HEK293T (cell line): ENCODE data around the gene R3HCC1L.

Experiments used
- CTCF ChIA-PET: fragments of 350-600 bp; formaldehyde crosslinking; extraction: SDS; loops from one replicate; lab custom pipeline; 2021; ENCODE audit warnings: antibody characterized with exemption, inconsistent platforms; lab: Yijun Ruan, JAX
- POLR2A ChIA-PET: fragments of 350-600 bp; formaldehyde crosslinking; extraction: SDS; loops from one replicate; lab custom pipeline; 2020; ENCODE audit warnings: antibody characterized with exemption, inconsistent platforms; lab: Yijun Ruan, JAX
- DNase-seq: peaks from one replicate; pipeline ENCODE4 v3.0.0; 2012; ENCODE audit warnings: mixed read lengths; ENCODE audit errors: extremely low spot score
- ARNT ChIP-seq: fragments of 450-650 bp; IDR thresholded peaks from 2 replicates; pipeline ENCODE4 v1.6.1; 2017; ENCODE audit warnings: mild to moderate bottlenecking
- BHLHE40 ChIP-seq: fragments of 450-650 bp; IDR thresholded peaks from 2 replicates; pipeline ENCODE4 v1.6.1; 2016; ENCODE audit warnings: mild to moderate bottlenecking, moderate library complexity, borderline replicate concordance
- CTBP1 ChIP-seq: fragments of 450-650 bp; IDR thresholded peaks from 2 replicates; pipeline ENCODE4 v1.6.1; 2016; ENCODE audit warnings: borderline replicate concordance
- ELF4 ChIP-seq: fragments of 450-650 bp; IDR thresholded peaks from 2 replicates; pipeline ENCODE4 v1.6.1; 2017; ENCODE audit warnings: antibody characterized with exemption
- FOXA1 ChIP-seq: fragments of 450-650 bp; IDR thresholded peaks from 2 replicates; pipeline ENCODE4 v1.6.1; 2016; ENCODE audit warnings: mild to moderate bottlenecking
- FOXK2 ChIP-seq: fragments of 450-650 bp; IDR thresholded peaks from 2 replicates; pipeline ENCODE4 v1.6.1; 2016; ENCODE audit warnings: mild to moderate bottlenecking
- FOXM1 ChIP-seq: fragments of 450-650 bp; IDR thresholded peaks from 2 replicates; pipeline ENCODE4 v1.6.1; 2017; ENCODE audit warnings: mild to moderate bottlenecking, borderline replicate concordance
- HDGF ChIP-seq: fragments of 450-650 bp; IDR thresholded peaks from 2 replicates; pipeline ENCODE4 v1.6.1; 2017; ENCODE audit warnings: antibody characterized with exemption, borderline replicate concordance
- L3MBTL2 ChIP-seq: fragments of 450-650 bp; conservative IDR thresholded peaks from 2 replicates; pipeline ENCODE4 v1.6.1; 2016; ENCODE audit warnings: mild to moderate bottlenecking
- LEF1 ChIP-seq: fragments of 450-650 bp; IDR thresholded peaks from 2 replicates; pipeline ENCODE4 v1.6.1; 2017; ENCODE audit warnings: mild to moderate bottlenecking, borderline replicate concordance
- NFRKB ChIP-seq: fragments of 450-650 bp; IDR thresholded peaks from 2 replicates; pipeline ENCODE4 v1.6.1; 2016; ENCODE audit warnings: mild to moderate bottlenecking, moderate library complexity
- PKNOX1 ChIP-seq: fragments of 450-650 bp; IDR thresholded peaks from 2 replicates; pipeline ENCODE4 v1.6.1; 2016
- SP1 ChIP-seq: fragments of 450-650 bp; IDR thresholded peaks from 2 replicates; pipeline ENCODE4 v1.6.1; 2017
- SUZ12 ChIP-seq: fragments of 450-650 bp; IDR thresholded peaks from 2 replicates; pipeline ENCODE4 v1.6.1; 2016; ENCODE audit warnings: mild to moderate bottlenecking
- TARDBP ChIP-seq: fragments of 450-650 bp; IDR thresholded peaks from 2 replicates; pipeline ENCODE4 v1.6.1; 2016
- ZNF384 ChIP-seq: fragments of 450-650 bp; IDR thresholded peaks from 2 replicates; pipeline ENCODE4 v1.6.1; 2016

The R3HCC1L gene

GRCh38 chr10:98285416-98285815, 151.0 kb downstream of the R3HCC1L start:
- DNase-seq, result no peak
- TF ChIP-seq TARDBP (no peak), FOXK2 (no peak), LEF1 (no peak), ELF4 (no peak), ARNT (no peak), CTBP1 (no peak), FOXM1 (no peak), SP1 (no peak), BHLHE40 (no peak), HDGF (no peak), L3MBTL2 (no peak), ZNF384 (no peak), SUZ12 (no peak), PKNOX1 (no peak), FOXA1 (no peak), NFRKB (no peak)
- CTCF ChIA-PET, result interaction anchor here (0.9 kb wide), 1 partner anchor 23 kb away, joined by 3 read pairs; no protein-coding TSS in a partner anchor
- POLR2A ChIA-PET, result no interaction called here

DNA sequence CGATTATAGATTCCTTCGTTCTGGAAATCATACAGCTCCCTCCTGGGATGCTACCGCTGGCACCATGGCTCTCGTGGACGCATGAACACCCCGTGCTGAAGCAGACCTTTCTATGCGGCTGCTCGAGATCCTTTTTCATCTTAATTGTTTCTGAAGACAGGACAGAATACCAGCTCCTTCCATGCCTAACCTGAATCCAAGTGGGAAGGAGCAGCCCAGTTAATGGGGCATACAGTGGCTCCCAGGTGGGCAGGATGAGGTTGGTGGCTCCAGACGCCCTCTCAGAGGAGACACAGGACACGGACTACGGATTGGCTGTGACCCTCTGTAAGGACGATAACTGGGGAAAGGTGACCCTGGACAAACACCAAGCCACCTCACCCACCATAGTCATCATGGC, 152.0 kb downstream of the R3HCC1L start:
- POLR2A ChIA-PET, result no interaction called here
- TF ChIP-seq PKNOX1, result no peak
- TF ChIP-seq BHLHE40, result no peak
- TF ChIP-seq SP1, result no peak
- TF ChIP-seq HDGF, result no peak
- TF ChIP-seq TARDBP, result no peak
- TF ChIP-seq L3MBTL2, result no peak
- no peak for TF ChIP-seq FOXK2
- TF ChIP-seq ARNT, result no peak
- no peak for TF ChIP-seq NFRKB
- TF ChIP-seq SUZ12, result no peak
- TF ChIP-seq ZNF384, result no peak
- TF ChIP-seq FOXA1, result no peak
- TF ChIP-seq LEF1, result no peak
- TF ChIP-seq FOXM1, result no peak
- DNase-seq, result no peak
- CTCF ChIA-PET, result interaction anchor here (0.9 kb wide), 1 partner anchor 22 kb away, joined by 3 read pairs; no protein-coding TSS in a partner anchor

DNA sequence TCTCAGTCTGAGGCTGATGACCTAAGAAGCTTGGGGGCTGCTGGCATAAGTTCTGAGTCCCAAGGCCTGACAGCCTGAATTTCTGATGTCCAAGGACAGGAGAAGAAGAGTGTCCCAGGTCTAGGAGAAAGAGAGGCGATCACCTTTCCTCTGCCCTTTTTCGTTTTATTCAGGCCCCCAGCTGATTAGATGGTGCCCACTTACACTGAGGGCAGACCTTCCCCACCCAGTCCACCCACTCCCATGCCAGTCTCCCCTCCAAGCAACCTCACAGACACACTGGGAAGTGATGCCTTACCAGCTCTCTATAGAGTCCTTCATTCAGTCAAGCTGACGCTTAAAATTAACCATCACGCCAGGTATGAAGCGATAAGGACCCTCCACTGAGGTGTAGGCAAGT, 152.9 kb downstream of the R3HCC1L start:
- TF ChIP-seq L3MBTL2 (no peak), FOXM1 (no peak), ELF4 (no peak), NFRKB (no peak), PKNOX1 (no peak), SUZ12 (no peak), FOXK2 (no peak), ZNF384 (no peak), FOXA1 (no peak), ARNT (no peak), LEF1 (no peak), CTBP1 (no peak), BHLHE40 (no peak), SP1 (no peak), TARDBP (no peak)
- DNase-seq, result no peak
- CTCF ChIA-PET, result interaction anchor here (0.6 kb wide), 1 partner anchor 20 kb away, joined by 3 read pairs; no protein-coding TSS in a partner anchor
- POLR2A ChIA-PET, result no interaction called here

DNA sequence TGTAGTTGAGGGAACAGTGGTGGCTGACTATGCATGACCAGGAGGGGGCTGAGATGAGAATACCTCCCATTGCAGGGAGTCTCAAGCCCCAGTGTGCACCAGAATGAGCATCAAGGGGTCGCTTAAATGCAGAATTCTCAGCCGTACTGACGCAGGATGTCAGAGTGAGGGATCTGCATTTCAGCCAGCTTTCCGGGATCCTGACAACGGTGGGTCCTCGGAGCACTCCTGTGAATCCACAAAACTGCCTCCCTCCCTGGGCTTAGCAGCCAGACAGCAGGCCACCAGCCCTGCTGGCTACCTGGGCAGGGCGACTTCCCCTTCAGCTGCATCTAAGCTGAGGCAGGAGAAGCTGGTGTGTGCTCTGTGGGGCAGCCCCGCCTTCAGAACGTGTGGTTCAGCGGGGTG, 155.3 kb downstream of the R3HCC1L start:
- TF ChIP-seq CTBP1 (no peak), ELF4 (no peak), FOXK2 (no peak), ARNT (no peak), BHLHE40 (no peak), LEF1 (no peak)
- ChIA-PET POLR2A (no interaction called here), CTCF (no interaction called here)
- no peak for DNase-seq

DNA sequence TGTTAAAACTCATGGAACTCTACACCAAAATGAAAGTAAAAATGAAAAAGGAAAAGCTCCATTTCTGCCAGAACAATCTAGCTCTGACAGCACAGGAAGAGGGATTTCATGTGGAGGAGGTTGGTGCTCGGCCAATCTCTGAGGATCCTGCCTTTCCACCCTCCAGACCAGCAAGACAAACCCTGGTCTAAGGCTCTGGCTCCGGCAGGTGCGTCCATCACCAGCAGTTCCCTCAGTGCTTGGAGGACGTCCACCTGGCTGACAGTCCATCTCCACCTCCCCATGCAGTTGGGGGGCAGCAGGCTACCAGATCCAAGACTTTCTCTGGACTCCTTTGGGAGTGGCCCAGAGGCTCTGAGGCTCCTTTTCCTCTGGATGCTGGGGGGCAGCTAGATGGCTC, 158.5 kb downstream of the R3HCC1L start:
- CTCF ChIA-PET, result no interaction called here
- DNase-seq, result no peak
- POLR2A ChIA-PET, result no interaction called here
- TF ChIP-seq ELF4, result no peak

GRCh38 chr10:98293550-98294269, 159.3 kb downstream of the R3HCC1L start:
- no peak for DNase-seq
- CTCF ChIA-PET, result no interaction called here
- TF ChIP-seq TARDBP (no peak), ELF4 (no peak), BHLHE40 (no peak), FOXA1 (no peak), SP1 (no peak)
- POLR2A ChIA-PET, result no interaction called here

GRCh38 chr10:98294270-98294627, 159.8 kb downstream of the R3HCC1L start:
- DNase-seq, result no peak
- TF ChIP-seq TARDBP (no peak), SP1 (no peak), ELF4 (no peak), SUZ12 (no peak), ARNT (no peak), PKNOX1 (no peak), FOXM1 (no peak), BHLHE40 (no peak), ZNF384 (no peak), L3MBTL2 (no peak), LEF1 (no peak), NFRKB (no peak), CTBP1 (no peak), FOXA1 (no peak), FOXK2 (no peak), HDGF (no peak)
- ChIA-PET CTCF (interaction anchor here (0.9 kb wide), 1 partner anchor 15 kb away, joined by 4 read pairs; no protein-coding TSS in a partner anchor), POLR2A (no interaction called here)
